Esophagus squamous epithelium (tissue), 5 donors: ENCODE measurements around the gene GALNT4. TPM values are rescaled to one million over a fixed set of nuclear protein-coding genes. Genes with fewer than 3 reads are reported as not detected.

Source experiments
- DNase-seq: peaks from one replicate; lab custom pipeline; 2025; lab: John Stamatoyannopoulos, UW
- H3K27ac ChIP-seq, 4 donors: fragments of 200-600 bp; sonication (generic); one replicate each; pipeline ENCODE4 v1.5.1; 2016 to 2019; ENCODE audit warnings: mild to moderate bottlenecking in 1 of 4
- H3K27me3 ChIP-seq, 4 donors: fragments of 200-600 bp; sonication (generic); 1 replicate in 3 of 4; 2 replicates in 1 of 4; pipeline versions ENCODE4 v1.5.1 to v1.6.0; 2017 to 2021; ENCODE audit warnings: antibody characterized with exemption in 1 of 4
- H3K36me3 ChIP-seq, 3 donors: fragments of 200-600 bp; sonication (generic); one replicate each; pipeline ENCODE4 v1.5.1; 2016 to 2019
- H3K4me1 ChIP-seq, 3 donors: fragments of 200-600 bp; sonication (generic); one replicate each; pipeline ENCODE4 v1.5.1; 2017 to 2019
- H3K4me3 ChIP-seq, 4 donors: fragments of 200-600 bp; sonication (generic); 1 replicate in 3 of 4; 2 replicates in 1 of 4; pipeline ENCODE4 v1.5.1; 2016 to 2019; ENCODE audit warnings: mild to moderate bottlenecking in 2 of 4, moderate library complexity in 1 of 4
- H3K9me3 ChIP-seq, 3 donors: fragments of 200-600 bp; sonication (generic); one replicate each; pipeline ENCODE4 v1.5.1; 2016 to 2019
- POLR2A ChIP-seq, 4 donors: fragments of 450-650 bp; IDR thresholded peaks; one replicate each; pipeline ENCODE4 v1.6.1; 2017; ENCODE audit warnings: antibody characterized with exemption in 4 of 4, mild to moderate bottlenecking in 4 of 4, moderate library complexity in 3 of 4
- WGBS, 2 donors: methylation state at CpG; one replicate each; pipeline ENCODE4 v1.1.5; 2018; 5-methylcytosine and 5-hydroxymethylcytosine counted together
- intact Hi-C: fragments of 100-400 bp; cut with DNase I; formaldehyde crosslinking; loops from one replicate; pipeline ENCODE4 v1.15.0; 2022
- total RNA-seq, 4 donors: library from RNA; depleted of rRNA; stranded (reverse); fragments of >200 nt; gene quantifications; one replicate each; pipeline ENCODE4 v1.1.0, GENCODE V29; 2016
- TF ChIP-seq, protein P1 (sequence below), 6 experiments: fragments of 450-650 bp in 4 of 6; fragments of 200-600 bp in 2 of 6; sonication (generic) in 2 of 6; IDR thresholded peaks; one replicate each; pipeline ENCODE4 v1.5.1; 2016 to 2019; ENCODE audit warnings: antibody characterized with exemption in 6 of 6, mild to moderate bottlenecking in 4 of 6, moderate library complexity in 4 of 6
- donor health status: DM: yes; HTN: yes; CAD: no.

GALNT4 gene
- total RNA-seq, 4 donors from 2014 or later = 3.9 to 6.8 (median 5.4) TPM

DNA sequence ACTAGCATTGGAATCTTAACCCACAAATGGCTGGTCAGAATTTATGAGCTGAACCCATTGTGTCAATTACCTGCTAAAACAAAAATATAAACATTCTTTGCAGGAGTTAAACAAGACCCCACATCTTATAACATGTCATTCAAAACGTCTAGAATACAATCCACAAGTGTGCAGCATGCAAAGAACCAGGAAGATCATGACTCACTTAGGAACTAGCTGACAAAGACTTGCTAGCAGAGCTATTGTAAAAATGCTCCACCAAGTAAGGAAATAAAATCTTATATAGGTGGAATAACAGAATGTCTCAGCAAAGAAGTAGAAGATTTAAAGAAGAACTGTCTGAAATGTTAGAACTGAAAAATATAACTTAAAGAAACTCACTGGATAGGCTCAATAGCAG, 27.8 kb upstream of the GALNT4 start:
- no peaks in the 10 kb centered on the region for H3K27me3 ChIP-seq
- DNase-seq = no peak

DNA sequence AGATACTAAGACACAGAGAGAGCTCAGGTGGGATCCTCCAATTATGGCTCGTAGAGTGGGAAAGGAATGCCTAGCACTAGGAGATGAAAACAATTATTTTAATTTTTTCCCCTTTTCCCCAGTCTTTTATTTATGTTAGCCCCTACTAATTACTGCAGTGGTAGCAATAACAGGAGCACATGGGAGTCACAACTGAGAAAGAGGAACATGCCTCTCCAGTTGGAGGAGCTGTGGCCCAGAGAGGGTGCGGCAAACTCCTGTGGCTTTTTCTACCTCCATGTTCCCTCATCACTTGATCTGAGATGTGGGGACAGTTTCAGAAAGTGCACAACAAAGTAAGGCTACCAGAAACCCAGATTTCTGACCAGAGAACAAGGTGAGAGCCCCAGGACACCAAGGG, 27.2 kb upstream of the GALNT4 start:
- WGBS, 2 donors = 92 to 96% methylated on average over 2 of the region's 2 CpGs
- no peak for TF ChIP-seq POLR2A (IDR thresholded peaks at IDR 0.05)
- TF ChIP-seq, protein P1, sequence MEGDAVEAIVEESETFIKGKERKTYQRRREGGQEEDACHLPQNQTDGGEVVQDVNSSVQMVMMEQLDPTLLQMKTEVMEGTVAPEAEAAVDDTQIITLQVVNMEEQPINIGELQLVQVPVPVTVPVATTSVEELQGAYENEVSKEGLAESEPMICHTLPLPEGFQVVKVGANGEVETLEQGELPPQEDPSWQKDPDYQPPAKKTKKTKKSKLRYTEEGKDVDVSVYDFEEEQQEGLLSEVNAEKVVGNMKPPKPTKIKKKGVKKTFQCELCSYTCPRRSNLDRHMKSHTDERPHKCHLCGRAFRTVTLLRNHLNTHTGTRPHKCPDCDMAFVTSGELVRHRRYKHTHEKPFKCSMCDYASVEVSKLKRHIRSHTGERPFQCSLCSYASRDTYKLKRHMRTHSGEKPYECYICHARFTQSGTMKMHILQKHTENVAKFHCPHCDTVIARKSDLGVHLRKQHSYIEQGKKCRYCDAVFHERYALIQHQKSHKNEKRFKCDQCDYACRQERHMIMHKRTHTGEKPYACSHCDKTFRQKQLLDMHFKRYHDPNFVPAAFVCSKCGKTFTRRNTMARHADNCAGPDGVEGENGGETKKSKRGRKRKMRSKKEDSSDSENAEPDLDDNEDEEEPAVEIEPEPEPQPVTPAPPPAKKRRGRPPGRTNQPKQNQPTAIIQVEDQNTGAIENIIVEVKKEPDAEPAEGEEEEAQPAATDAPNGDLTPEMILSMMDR (IDR thresholded peaks at IDR 0.05) = no peak
- Histone ChIP-seq H3K4me3 (no peak overlapping the region), H3K9me3 (no peaks in the 10 kb centered on the region), H3K36me3 (no peaks in the 10 kb centered on the region), H3K27me3 (no peaks in the 10 kb centered on the region), H3K27ac (no peak overlapping the region), H3K4me1 (no peaks in the 10 kb centered on the region)
- no peak for DNase-seq
- intact Hi-C loops = no loop called here

More for the DNA sequence above, 27.8 kb upstream of the GALNT4 start:
- Histone ChIP-seq H3K4me3 (no peak overlapping the region), H3K36me3 (no peaks in the 10 kb centered on the region), H3K27ac (no peak overlapping the region), H3K4me1 (no peaks in the 10 kb centered on the region), H3K9me3 (no peaks in the 10 kb centered on the region)
- 5 to 13% methylated on average over 1 of the region's 1 CpG for WGBS, 2 donors
- intact Hi-C loops = no loop called here
- TF ChIP-seq, protein P1 (IDR thresholded peaks at IDR 0.05) = no peak
- no peak for TF ChIP-seq POLR2A (IDR thresholded peaks at IDR 0.05)

DNA sequence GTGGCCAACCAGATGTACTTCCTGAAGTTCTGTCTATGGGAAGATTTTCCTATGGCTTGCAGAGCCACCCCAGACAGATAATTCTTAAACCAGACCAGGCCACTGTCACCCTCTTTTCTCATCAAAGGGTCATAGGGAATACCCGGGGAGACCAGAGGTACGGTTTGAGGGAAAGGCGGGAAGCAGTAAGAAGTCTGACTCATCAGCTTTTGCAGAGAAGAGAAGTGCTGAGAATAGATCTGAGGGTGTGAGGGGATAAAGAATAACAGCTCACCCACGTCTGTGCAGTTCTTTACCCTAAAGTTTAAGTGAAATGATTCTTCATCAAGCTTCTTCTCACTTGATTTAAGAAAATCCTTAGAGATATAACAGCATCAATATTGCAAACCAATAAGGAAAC, 22.5 kb upstream of the GALNT4 start:
- Histone ChIP-seq H3K27ac (no peak overlapping the region), H3K36me3 (no peaks in the 10 kb centered on the region), H3K4me1 (peaks cover 0 to 22% (median 8%) of the 10 kb centered on the region in 3 donors), H3K4me3 (no peak overlapping the region), H3K27me3 (no peaks in the 10 kb centered on the region), H3K9me3 (no peaks in the 10 kb centered on the region)
- TF ChIP-seq, protein P1 (IDR thresholded peaks at IDR 0.05) = no peak
- TF ChIP-seq POLR2A (IDR thresholded peaks at IDR 0.05) = no peak
- intact Hi-C loops = loop anchor here (10.0 kb wide), 1 partner anchor 558 kb away; no protein-coding TSS in a partner anchor
- no peak for DNase-seq
- WGBS, 2 donors = 38 to 44% methylated on average over 4 of the region's 4 CpGs

DNA sequence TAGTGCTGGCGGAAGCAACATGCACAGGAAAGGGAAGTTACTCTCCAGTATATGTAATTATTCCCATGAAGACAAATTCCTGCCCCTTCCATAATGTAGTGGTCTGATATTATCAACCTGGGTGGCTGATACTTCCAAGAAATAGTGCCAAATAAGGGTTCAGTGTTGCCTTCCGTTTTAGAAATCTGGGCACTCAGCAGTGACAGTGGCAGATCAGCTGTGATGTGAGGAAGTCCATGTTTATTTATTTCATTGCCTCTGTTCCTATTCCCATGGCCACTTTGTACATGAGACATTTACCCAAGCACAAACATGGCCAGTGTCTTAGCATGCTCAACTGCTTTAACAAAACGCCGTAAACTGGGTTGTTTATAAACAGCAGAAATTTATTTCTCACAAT, 21.6 kb upstream of the GALNT4 start:
- no peak for DNase-seq
- Histone ChIP-seq H3K36me3 (no peaks in the 10 kb centered on the region), H3K9me3 (no peaks in the 10 kb centered on the region), H3K27me3 (no peaks in the 10 kb centered on the region), H3K27ac (no peak overlapping the region), H3K4me3 (no peak overlapping the region), H3K4me1 (peaks cover 0 to 22% (median 8%) of the 10 kb centered on the region in 3 donors)
- TF ChIP-seq, protein P1 (IDR thresholded peaks at IDR 0.05) = no peak
- TF ChIP-seq POLR2A (IDR thresholded peaks at IDR 0.05) = no peak
- 82 to 86% methylated on average over 4 of the region's 4 CpGs for WGBS, 2 donors
- intact Hi-C loops = loop anchor here (10.0 kb wide), 1 partner anchor 559 kb away; no protein-coding TSS in a partner anchor

DNA sequence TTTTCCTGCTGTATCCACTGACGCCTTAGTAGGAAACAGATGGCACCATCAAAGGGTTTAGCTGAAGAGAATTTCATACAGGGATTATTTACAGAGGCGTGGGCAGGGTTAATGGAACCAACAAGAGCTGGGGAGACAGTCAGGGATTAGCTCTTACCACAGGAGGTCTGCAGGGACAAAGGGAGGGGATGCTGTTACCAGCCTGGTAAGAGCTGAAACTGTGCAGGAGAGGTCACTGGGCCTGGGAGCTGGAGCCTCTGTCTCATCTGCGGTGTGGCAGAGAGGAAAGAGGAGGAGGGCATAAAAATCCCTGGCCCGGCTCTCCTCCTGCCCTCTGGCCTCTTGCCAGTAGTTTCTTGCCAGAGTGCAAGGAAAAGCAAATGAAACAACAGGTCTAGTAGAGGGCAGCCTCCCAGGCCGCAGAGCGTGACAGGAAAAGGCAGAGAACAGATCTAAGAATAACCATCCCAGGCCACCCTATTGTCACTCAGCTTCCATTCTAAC, 20.1 kb upstream of the GALNT4 start:
- intact Hi-C loops = loop anchor here (10.0 kb wide), 1 partner anchor 560 kb away; no protein-coding TSS in a partner anchor
- WGBS, 2 donors = 43 to 64% methylated on average over 6 of the region's 6 CpGs
- Histone ChIP-seq H3K36me3 (peaks cover 0 to 4% (median 0%) of the 10 kb centered on the region in 3 donors), H3K4me1 (peaks cover 0 to 22% (median 8%) of the 10 kb centered on the region in 3 donors), H3K4me3 (no peak overlapping the region), H3K27ac (peak overlapping the region in 1 of 4 donors; percentile 5), H3K27me3 (no peaks in the 10 kb centered on the region), H3K9me3 (no peaks in the 10 kb centered on the region)
- DNase-seq = no peak
- TF ChIP-seq, protein P1 (IDR thresholded peaks at IDR 0.05) = no peak
- TF ChIP-seq POLR2A (IDR thresholded peaks at IDR 0.05) = no peak
